ENCODE data around the gene PDE8A.
"Not testable (repeated sequence)": the region's sequence is repeated elsewhere in the genome, so short reads cannot be mapped to it uniquely, and the experiment has no call there.

Gene PDE8A

GRCh38 chr15:85164841-85165466 lies 183.3 kb downstream of the PDE8A start:
- DNase-seq (ENCODE audit: low read depth in 1 of 2, low spot score in 1 of 2) = no peak

GRCh38 chr15:85167568-85167967 lies 185.9 kb downstream of the PDE8A start:
- no peak for DNase-seq (ENCODE audit: low read depth in 1 of 2, low spot score in 1 of 2)

- DNase-seq (ENCODE audit: low read depth in 1 of 2, low spot score in 1 of 2) = peak; percentile 2 to 3
Observed at GRCh38 chr15:85168642-85169173, 187.1 kb downstream of the PDE8A start.

- DNase-seq (ENCODE audit: low read depth in 1 of 2, low spot score in 1 of 2) = no peak
Observed at GRCh38 chr15:85171736-85172135, 190.1 kb downstream of the PDE8A start.

- no peak for DNase-seq (ENCODE audit: low read depth in 1 of 2, low spot score in 1 of 2)
Observed at GRCh38 chr15:85172846-85173490, 191.3 kb downstream of the PDE8A start.

GRCh38 chr15:85173630-85174029 lies 192.0 kb downstream of the PDE8A start:
- not testable (repeated sequence) for DNase-seq (ENCODE audit: low read depth in 1 of 2, low spot score in 1 of 2)

- no peak for DNase-seq (ENCODE audit: low read depth in 1 of 2, low spot score in 1 of 2)
Observed at GRCh38 chr15:85174521-85174920, 192.9 kb downstream of the PDE8A start.

GRCh38 chr15:85177042-85177515 lies 195.4 kb downstream of the PDE8A start:
- DNase-seq (ENCODE audit: low read depth in 1 of 2, low spot score in 1 of 2) = not testable (repeated sequence)

GRCh38 chr15:85178308-85178707 lies 196.7 kb downstream of the PDE8A start:
- no peak for DNase-seq (ENCODE audit: low read depth in 1 of 2, low spot score in 1 of 2)

- DNase-seq (ENCODE audit: low read depth in 1 of 2, low spot score in 1 of 2) = no peak
Observed at GRCh38 chr15:85179700-85180099, 198.0 kb downstream of the PDE8A start.

GRCh38 chr15:85185350-85185749 lies 203.7 kb downstream of the PDE8A start:
- DNase-seq (ENCODE audit: low read depth in 1 of 2, low spot score in 1 of 2) = not testable (repeated sequence)

- DNase-seq (ENCODE audit: low read depth in 1 of 2, low spot score in 1 of 2) = not testable (repeated sequence)
Observed at GRCh38 chr15:85188171-85188577, 206.5 kb downstream of the PDE8A start.

Data from stimulated activated CD4-positive, alpha-beta T cell treated with anti-CD3 and anti-CD28 coated beads, Interleukin-15, amount 100 ng/mL, for 1 hour (primary cell).